Non-pigmented ciliary epithelial cell (primary cell): ENCODE results near the gene KLF1.

Experiments used
- DNase-seq: peaks from one replicate; pipeline ENCODE4 v3.0.0-alpha.2; 2010; ENCODE audit warnings: low read depth

The KLF1 gene

DNA sequence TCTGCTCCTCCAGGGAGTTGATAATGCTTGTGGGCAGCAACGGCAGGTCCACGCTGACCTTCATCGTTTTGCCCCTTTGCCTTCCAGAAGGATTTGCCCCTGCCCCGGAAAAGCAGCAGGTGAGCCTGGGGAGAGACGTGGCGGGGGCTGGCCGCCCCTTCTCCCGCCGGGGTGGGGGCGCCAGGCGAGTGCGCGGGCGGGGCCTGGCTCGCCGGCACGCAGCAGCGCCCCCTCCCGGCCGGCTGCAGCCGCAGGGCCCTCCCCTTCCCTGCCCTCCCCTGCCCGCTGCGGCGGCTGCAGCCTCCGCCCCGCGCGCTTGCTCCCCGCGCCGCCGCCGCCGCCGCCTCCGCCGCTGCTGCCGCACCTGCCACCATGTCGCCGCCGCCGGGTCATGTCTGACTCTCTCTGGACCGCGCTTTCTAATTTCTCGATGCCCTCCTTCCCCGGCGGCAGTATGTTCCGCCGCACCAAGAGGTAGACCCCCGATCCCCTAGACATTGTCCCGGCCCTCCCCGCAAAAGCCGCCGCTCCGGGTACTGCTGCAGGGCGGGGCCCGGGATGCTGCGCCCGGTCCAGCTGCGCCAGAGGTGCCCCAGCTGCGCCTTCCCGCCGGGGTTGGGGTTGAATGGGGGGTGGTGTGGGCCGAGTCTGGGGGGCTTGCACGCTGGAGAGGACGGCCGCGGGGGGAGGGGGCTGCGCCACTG, 48.7 kb downstream of the KLF1 start, which contains the start of gene MAST1:
MAST1 (plus strand) TSS at position 334 of the 704 bp plus-strand sequence; CDS start at position 392, 58 bp downstream.
- no peak for DNase-seq

DNA sequence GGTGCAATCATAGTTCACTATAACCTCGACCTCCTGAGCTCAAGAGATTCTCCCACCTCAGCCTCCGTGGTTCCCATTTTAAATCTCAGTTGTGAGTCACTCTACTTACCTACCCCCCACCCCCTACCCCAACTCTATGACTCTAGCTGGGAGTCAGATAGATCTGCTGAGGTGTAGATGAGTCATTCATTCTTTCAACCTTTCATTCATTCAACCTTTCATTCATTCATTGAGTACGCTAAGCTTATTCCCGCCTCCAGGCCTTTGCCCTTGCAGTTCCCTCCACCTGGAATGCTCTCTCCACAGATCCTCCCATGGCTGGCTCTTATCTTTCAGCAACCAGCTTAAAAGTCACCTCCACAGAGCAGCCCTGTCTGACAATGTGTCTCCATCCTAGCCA, 49.8 kb downstream of the KLF1 start:
- no peak for DNase-seq

DNA sequence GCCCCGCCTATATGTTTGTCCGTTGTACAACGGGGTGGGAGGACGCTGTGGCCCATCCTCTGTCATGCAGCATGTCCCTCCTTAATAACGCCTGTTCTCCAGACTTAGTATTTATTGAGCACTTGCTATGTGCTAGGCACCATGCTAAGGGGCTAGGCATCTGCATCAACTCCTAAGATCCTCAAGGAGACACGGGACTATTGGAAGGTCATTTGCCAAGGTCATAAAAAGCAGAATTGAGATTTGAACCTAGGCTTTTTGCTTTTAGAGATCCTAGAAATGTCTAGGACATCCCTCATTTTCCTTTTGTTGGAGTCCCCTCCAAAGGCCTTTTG, 50.5 kb downstream of the KLF1 start:
- no peak for DNase-seq

DNA sequence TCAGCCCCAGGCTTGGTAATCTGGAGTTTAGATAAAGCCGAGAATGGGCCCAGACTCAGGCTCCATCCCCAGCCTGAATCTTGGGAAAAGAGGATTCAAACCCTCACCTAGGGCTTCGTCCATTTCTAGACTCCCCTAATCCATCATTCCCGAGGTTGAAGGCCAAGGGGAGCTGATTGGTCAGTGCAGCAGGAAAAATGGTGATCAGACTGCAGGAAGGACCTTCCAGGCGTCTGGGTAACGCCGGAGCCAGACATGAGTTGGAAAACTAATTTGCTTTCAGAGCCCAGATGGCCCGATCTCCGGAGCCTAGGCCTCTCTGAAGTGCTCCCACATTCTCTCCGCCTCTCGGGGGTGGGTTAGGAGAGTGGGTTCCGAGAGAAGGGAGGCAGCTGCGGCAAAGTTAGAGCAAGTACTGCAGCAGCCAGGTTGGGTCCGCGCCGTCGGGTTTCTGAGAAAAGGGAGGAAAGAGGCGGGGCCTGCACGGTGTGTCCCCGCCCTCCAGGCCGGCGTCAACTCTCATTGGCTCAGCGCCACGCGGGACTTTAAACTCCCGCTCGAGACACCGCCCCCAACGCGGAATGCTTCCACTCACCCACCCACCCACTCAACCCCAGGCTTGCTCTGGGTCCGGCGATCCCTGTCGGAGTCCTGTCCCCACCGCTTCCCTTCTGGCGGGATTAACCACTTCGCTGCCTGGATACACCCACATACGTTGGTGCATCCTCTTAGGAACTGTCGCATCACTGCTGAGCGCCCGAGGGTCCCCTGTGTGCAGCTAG, 51.8 kb downstream of the KLF1 start:
- DNase-seq = no peak

DNA sequence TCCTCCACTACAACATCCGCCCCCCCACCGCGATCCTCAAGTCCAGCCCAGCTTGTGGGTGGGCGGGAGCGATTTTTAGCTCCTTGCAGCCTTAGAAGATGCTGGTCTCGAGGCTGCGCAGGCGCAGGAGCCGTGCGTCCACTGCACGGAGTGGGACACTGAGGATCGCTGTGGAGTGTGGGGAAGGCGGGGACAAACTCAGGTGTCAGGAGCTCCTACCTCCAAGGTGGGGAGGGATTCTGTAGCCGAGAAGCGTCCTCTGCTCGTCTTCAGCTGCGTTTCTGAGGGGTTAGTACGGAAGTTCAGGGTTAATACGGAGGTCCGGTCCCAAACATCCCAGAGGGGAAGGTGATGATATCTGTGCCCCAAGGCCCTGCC, 52.4 kb downstream of the KLF1 start, which contains the start of gene RTBDN:
RTBDN (minus strand) TSS at position 14 of the 378 bp plus-strand sequence. CDS start 4,600 bp downstream, outside the sequence.
- DNase-seq = no peak
